Uterus (tissue), 4 donors: ENCODE measurements around the gene ART3. TPM values are rescaled to one million over a fixed set of nuclear protein-coding genes. Genes with fewer than 3 reads are reported as not detected.

Experiments used
- DNase-seq, 2 donors: peaks; one replicate each; pipeline ENCODE4 v3.0.0-alpha.2; 2019 to 2020
- H3K27ac ChIP-seq, 2 donors: fragments of 200-600 bp; sonication (generic); 1 replicate in 1 of 2; 2 replicates in 1 of 2; pipeline ENCODE4 v1.5.1; 2016 to 2018
- H3K27me3 ChIP-seq, 2 donors: fragments of 200-600 bp; sonication (generic); one replicate each; pipeline ENCODE4 v1.5.1; 2018 to 2019; ENCODE audit warnings: control low read depth in 1 of 2
- H3K36me3 ChIP-seq, 2 donors: fragments of 200-600 bp; sonication (generic); one replicate each; pipeline ENCODE4 v1.5.1; 2019; ENCODE audit warnings: control low read depth in 1 of 2
- H3K4me1 ChIP-seq, 2 donors: fragments of 200-600 bp; sonication (generic); one replicate each; pipeline ENCODE4 v1.5.1; 2018 to 2019; ENCODE audit warnings: control low read depth in 1 of 2
- H3K4me3 ChIP-seq, 2 donors: fragments of 200-600 bp; sonication (generic); 1 replicate in 1 of 2; 2 replicates in 1 of 2; pipeline ENCODE4 v1.5.1; 2018 to 2019; ENCODE audit warnings: mild to moderate bottlenecking in 1 of 2
- H3K9me3 ChIP-seq, 2 donors: fragments of 200-600 bp; sonication (generic); one replicate each; pipeline ENCODE4 v1.5.1; 2019; ENCODE audit warnings: control low read depth in 1 of 2
- CTCF ChIP-seq, 4 experiments: fragments of 200-600 bp in 2 of 4; fragments of 450-650 bp in 2 of 4; sonication (generic) in 2 of 4; IDR thresholded peaks; one replicate each; pipeline ENCODE4 v1.5.1; 2016 to 2019; ENCODE audit warnings: antibody characterized with exemption in 4 of 4, mild to moderate bottlenecking in 2 of 4, moderate library complexity in 1 of 4
- POLR2A ChIP-seq, 2 donors: fragments of 450-650 bp; IDR thresholded peaks; one replicate each; pipeline ENCODE4 v1.6.1; 2016; ENCODE audit warnings: antibody characterized with exemption in 2 of 2, mild to moderate bottlenecking in 1 of 2, moderate library complexity in 1 of 2
- intact Hi-C: fragments of 100-400 bp; cut with DNase I; formaldehyde crosslinking; loops from one replicate; pipeline ENCODE4 v1.15.1; 2023; ENCODE audit warnings: low total_unique reads
- total RNA-seq, 4 donors: library from RNA; depleted of rRNA in 3 of 4; stranded (reverse); fragments of >200 nt in 3 of 4; gene quantifications; one replicate each; pipeline versions ENCODE4 v1.1.0 to v1.2.4, GENCODE V29; 2014 to 2023
- donor health status: DM: yes; HTN: yes; CAD: no.

Gene ART3
- total RNA-seq, 4 donors from 2014 or later: 0.55 to 1.4 TPM; not detected in 2

GRCh38 chr4:76055016-76055415, 19.5 kb upstream of the ART3 start:
- Histone ChIP-seq H3K27ac (no peak overlapping the region), H3K4me1 (no peaks in the 10 kb centered on the region), H3K9me3 (no peaks in the 10 kb centered on the region), H3K36me3 (no peaks in the 10 kb centered on the region), H3K4me3 (no peak overlapping the region), H3K27me3 (peaks cover 0 to 5% of the 10 kb centered on the region in 2 donors)
- no peak for DNase-seq
- intact Hi-C loops: no loop called here
- TF ChIP-seq POLR2A (IDR thresholded peaks at IDR 0.05): no peak
- TF ChIP-seq CTCF (IDR thresholded peaks at IDR 0.05): no peak

GRCh38 chr4:76055421-76055820, 19.1 kb upstream of the ART3 start:
- intact Hi-C loops: no loop called here
- H3K4me1 ChIP-seq: no peaks in the 10 kb centered on the region
- no peaks in the 10 kb centered on the region for H3K9me3 ChIP-seq
- H3K27me3 ChIP-seq: peaks cover 0 to 5% of the 10 kb centered on the region in 2 donors
- no peak for TF ChIP-seq POLR2A (IDR thresholded peaks at IDR 0.05)
- no peak for TF ChIP-seq CTCF (IDR thresholded peaks at IDR 0.05)
- no peak overlapping the region for H3K27ac ChIP-seq
- no peak for DNase-seq
- H3K4me3 ChIP-seq: no peak overlapping the region
- no peaks in the 10 kb centered on the region for H3K36me3 ChIP-seq

- no peak overlapping the region for H3K4me3 ChIP-seq
- H3K4me1 ChIP-seq: no peaks in the 10 kb centered on the region
- no peak for DNase-seq
- intact Hi-C loops: no loop called here
- no peak for TF ChIP-seq CTCF (IDR thresholded peaks at IDR 0.05)
- TF ChIP-seq POLR2A (IDR thresholded peaks at IDR 0.05): no peak
- no peaks in the 10 kb centered on the region for H3K9me3 ChIP-seq
- H3K36me3 ChIP-seq: no peaks in the 10 kb centered on the region
- no peak overlapping the region for H3K27ac ChIP-seq
- H3K27me3 ChIP-seq: peaks cover 0 to 5% of the 10 kb centered on the region in 2 donors
Measured at GRCh38 chr4:76058302-76058701, 16.2 kb upstream of the ART3 start.

- Histone ChIP-seq H3K4me1 (no peaks in the 10 kb centered on the region), H3K27me3 (peaks cover 0 to 5% of the 10 kb centered on the region in 2 donors), H3K36me3 (no peaks in the 10 kb centered on the region), H3K27ac (no peak overlapping the region), H3K9me3 (no peaks in the 10 kb centered on the region), H3K4me3 (no peak overlapping the region)
- intact Hi-C loops: no loop called here
- TF ChIP-seq POLR2A (IDR thresholded peaks at IDR 0.05) (no peak), CTCF (IDR thresholded peaks at IDR 0.05) (no peak)
- DNase-seq: no peak
Measured at GRCh38 chr4:76058888-76059426, 15.6 kb upstream of the ART3 start.

GRCh38 chr4:76059750-76060149, 14.8 kb upstream of the ART3 start:
- no peak for TF ChIP-seq POLR2A (IDR thresholded peaks at IDR 0.05)
- TF ChIP-seq CTCF (IDR thresholded peaks at IDR 0.05): no peak
- DNase-seq: no peak
- Histone ChIP-seq H3K36me3 (no peaks in the 10 kb centered on the region), H3K4me1 (no peaks in the 10 kb centered on the region), H3K27ac (no peak overlapping the region), H3K27me3 (peaks cover 0 to 5% of the 10 kb centered on the region in 2 donors), H3K4me3 (no peak overlapping the region), H3K9me3 (no peaks in the 10 kb centered on the region)
- intact Hi-C loops: loop anchor here (10.0 kb wide), 1 partner anchor 65 kb away; the partner anchor contains the start of gene SDAD1
